GM18511 (cell line): ENCODE data around the gene CLCN4.
A peak's percentile ranks its signal among the peaks of the same experiment; 100 is the strongest.

Experiments used
- ATAC-seq: cut with Tn5 transposase; IDR thresholded peaks from one replicate; pipeline ENCODE4 v1.9.1; 2021; ENCODE audit warnings: mild to moderate bottlenecking, moderate library complexity; ENCODE audit not compliant: unreplicated experiment

Gene CLCN4

DNA sequence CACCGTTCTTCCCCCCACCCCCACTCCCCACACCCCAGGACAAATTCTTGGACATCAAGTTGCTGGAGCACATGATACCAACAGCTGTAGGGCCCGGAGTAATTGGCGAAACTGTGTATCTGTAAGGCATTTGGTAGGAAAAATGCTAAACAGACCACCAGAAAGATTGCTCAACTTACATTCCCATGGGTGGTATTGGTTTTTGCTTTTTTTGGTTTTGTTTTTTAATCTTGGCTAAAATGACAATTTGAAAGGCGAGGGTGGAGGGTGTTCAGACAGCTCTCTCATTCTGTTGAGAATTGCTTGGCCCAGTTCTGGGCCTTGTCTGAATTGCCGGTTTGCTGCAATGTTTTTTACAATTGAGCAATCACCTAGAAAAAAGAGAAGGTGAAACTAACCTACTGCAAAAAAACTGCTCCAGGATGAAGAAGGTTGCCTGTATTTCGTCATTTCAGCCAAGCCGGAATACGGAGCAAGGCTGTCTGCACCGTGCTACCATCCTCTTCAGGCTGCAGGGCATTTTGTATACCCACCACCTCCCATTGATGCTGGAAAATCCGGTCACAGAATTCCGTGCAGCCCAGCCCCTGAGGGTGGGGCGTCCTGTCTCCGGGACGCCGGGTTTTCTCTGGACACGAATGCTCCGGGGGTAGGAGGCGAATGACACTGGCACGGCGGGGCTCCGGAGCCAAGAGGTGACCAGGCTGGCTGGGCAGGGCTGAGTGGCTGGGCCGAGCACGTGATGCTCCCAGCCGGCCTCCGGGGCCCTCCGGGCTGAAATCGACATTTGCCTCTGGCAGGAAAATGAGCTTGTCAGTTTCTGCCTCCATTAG lies at the start of gene CLCN4:
CLCN4 (plus strand) TSS at position 777 of the 833 bp plus-strand sequence. CDS start 28,058 bp downstream, outside the sequence.
- ATAC-seq: peak; percentile 64

DNA sequence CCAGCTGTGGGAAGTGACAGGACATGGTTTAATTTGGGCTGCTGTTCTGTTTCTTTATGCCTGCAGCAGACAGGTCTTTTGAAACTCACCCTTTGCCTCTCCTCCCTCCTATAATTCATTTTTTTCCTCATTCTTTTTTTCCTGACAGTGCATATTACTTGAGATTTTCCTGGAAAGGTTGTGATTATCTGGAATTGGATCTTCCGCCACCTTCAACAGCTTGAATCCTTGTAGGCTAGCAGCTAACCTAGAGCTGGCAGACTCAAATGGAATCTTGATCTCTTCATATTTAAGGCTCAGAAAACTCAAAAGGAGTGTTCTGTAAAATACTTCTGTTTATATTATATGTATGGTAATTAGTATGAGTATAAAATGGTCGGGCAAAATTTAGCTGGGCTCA lies 49.3 kb upstream of the CLCN4 start:
- no peak for ATAC-seq

DNA sequence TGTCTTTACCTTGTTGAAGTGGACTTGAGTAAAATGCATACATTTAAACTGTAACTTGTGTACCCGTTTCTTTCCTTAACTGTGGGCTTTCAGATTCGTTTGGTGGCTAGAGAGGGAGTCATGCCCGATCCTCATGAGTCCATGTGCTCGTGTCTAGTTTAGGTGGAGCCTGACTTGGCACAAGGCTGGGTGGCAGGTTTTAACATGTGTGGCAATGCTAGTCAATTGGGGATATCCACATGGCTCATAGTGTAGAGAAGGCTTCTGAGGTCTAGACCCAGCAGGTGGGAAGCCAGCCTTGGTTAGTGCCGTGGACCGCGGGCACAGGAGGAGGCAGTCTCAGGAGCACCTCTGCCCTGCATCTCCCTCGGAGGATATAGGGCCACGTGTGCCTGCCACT lies 48.5 kb upstream of the CLCN4 start:
- ATAC-seq: no peak

DNA sequence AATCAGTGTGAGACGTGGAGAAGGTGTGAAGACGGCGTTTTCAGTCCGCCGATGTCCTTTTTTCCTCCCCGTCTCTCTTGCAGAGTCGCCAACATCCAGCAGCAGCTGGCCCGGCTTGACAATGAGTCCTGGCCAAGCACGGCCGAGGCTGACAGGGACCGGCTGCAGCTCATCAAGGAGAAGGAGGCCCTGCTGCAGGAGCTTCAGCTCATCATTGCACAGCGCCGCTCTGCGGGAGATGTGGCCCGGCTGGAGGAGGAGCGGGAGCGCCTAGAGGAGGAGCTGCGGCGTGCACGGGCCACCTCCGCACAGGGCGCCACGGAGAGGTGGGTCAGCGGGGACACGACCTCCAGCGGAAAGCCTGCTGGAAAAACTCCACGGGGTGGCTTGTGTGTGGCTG lies 47.1 kb upstream of the CLCN4 start:
- ATAC-seq: no peak

DNA sequence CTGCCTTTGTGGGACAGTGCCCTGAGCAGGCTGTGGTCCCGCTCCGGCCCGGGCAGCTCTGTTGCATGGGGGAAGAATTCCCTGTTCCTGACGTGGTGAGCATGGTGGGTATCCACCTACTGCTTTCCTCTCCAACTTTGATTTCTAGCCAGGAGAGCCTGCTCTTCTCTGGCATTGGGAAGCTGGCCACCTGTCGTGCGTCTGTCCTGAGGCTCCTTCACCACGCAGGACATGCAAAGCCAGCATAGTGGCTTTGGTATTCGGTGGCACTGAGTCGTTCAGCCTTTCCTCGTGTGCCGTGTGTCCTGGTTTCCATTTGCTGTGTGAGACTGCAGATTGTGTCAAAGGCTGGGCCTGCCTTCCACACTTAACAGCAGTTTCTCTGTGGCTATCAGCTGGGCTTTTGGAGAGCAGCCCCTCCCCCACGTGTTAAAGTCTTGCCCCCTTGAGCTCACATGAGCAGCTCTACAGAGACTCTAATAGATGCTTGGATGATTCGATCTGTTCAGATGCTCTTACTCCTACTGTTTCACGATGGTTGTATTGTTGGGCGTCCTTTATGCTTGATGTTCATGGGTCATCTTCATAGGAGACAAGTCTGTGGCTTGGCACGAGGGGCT lies 46.3 kb upstream of the CLCN4 start:
- ATAC-seq: peak; percentile 3

DNA sequence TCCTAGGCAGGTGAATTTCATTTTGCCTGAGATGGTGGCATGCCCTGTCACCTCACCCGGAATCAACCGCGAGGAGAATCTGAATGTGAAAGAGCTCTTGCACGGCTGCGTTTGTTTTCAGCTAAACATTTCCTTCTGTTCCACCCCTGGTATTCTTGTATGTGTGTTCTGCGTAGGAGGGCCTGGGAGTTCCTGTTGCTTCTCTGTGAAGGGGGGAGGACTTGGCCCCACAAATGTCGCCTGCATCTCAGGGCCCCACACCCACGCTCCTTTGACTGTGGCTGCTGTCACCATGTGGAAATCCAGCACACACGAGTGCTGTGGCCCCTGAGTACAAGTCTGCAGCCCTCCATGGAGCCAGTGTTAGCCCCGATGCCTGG lies 45.8 kb upstream of the CLCN4 start:
- peak; percentile 46 for ATAC-seq

DNA sequence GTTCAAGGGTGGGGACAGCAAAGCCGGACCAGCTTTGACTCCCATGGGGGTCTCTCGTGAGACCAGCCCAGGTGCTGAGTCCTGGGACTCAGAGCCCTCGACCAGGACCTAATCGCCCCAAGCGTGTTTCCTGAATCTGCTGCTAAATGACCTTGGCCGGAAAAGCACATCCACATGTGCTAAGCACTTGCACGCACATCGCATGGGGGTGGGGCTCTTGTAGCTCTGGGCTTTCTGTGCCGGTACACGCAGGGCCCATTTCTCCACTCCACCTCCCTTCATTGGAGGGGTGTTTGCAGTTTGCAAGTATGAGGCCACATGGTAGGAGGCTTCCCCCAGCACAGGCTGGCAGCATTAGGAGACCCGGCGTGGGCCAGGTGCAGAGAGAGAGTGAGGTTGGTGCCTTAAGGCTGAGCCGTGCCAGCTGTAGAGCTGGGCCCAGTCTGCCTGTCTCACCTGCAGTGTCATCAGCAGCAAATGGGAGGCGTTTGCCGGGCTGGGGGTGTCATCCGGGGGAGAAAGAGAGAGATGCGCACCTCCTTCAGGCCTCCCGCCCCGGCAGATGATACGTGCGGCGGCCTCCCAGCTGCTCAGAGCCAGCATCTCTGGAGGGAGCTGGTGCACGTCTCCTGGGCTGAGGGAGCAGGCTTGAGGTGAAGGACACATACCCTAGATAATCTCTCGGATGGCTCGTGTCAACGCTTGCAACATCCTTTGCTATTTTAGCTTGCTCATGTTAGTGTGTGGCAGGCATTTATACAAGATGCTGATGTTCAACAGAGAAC lies 45.2 kb upstream of the CLCN4 start:
- peak; percentile 42 for ATAC-seq

DNA sequence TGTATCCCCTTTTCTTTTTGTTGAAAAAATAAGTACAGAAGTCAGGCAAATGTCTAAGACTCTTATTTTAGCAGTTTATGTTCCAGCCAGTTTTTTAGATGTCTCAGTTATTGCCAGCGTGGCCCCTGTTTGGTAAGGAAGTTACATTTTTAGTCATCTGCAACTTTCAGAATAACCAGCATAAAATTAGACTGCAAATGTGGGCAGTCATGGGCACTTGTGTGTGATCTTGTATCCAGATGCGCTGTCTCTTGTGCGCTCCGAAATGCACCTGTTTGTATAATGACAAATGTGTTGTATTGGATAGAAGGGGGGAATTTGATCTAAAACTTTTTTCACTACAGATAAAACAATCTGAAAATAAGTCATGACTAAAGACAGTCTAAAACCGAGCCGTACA lies 44.3 kb upstream of the CLCN4 start:
- peak; percentile 53 for ATAC-seq

DNA sequence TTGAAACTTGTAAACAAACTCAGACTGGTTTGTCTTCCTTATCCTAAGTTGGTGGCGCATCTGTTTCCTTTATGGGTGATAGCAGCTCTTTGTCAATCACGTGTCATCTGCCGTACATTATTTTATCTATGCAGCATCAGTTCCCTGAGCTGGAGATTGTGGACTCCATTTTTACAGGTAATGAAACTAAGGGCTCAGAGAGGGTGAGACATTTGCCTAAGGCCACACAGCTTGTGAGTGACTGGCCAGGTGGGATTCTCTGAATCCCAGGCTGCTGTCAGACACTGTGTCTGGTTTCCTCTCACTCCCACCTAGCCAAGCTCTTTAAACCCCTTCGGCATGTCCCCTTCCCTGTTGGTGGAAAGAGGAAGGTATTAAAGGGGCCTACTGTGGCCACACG lies 41.7 kb upstream of the CLCN4 start:
- no peak for ATAC-seq

DNA sequence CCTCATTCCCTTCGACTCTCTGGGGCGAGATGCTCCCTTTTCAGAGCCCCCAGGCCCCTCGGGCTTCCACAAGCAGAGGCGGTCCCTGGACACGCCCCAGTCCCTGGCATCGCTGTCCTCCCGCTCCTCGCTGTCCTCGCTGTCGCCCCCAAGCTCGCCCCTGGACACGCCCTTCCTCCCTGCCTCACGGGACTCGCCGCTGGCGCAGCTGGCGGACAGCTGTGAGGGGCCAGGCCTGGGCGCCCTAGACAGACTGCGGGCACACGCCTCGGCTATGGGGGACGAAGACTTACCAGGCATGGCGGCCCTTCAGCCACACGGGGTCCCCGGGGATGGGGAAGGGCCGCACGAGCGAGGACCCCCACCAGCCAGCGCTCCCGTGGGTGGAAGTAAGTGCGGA lies 39.5 kb upstream of the CLCN4 start:
- ATAC-seq: no peak

DNA sequence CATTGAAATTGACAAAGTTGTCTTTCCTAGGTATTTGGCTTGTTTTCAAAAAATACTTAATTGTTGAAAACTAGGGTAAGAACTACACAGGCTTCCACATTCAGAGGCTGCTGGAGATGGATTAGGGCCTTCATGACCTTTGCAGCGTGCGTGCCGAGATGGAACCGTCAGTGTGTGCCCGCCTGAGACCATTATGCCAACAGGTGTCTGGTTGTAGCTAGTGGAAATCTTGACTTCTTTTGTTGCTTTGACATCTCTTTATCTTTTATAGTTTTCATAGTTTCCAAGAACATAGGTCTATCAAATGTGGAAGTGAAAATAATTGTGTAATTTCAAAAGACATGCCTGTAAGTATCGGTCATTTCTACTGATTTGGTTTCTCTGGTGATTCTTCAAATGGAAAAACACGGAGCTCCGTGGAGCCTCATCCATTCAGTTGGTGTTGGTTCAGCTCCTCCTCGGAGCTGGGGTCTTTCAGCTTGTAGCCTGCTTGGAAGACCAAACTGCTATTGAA lies 38.9 kb upstream of the CLCN4 start:
- ATAC-seq: no peak

DNA sequence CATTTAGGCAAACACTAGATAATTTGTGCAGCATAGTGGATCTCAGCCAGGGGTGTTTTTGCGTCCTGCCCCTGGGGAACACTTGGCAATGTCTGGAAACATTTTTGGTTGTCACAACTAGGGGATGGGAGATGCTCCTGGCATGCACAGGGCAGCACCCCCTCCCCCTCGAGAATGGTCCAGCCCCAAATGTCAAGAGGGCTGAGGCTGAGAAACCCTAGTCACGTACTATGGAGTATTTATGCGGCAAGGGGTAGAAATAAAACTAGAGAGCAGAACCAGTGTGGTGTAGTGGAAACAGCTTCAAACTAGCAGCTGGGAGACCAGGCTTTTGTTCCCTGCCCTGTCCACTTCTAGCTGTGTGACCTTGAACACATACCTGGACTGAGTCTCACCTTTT lies 38.2 kb upstream of the CLCN4 start:
- no peak for ATAC-seq

DNA sequence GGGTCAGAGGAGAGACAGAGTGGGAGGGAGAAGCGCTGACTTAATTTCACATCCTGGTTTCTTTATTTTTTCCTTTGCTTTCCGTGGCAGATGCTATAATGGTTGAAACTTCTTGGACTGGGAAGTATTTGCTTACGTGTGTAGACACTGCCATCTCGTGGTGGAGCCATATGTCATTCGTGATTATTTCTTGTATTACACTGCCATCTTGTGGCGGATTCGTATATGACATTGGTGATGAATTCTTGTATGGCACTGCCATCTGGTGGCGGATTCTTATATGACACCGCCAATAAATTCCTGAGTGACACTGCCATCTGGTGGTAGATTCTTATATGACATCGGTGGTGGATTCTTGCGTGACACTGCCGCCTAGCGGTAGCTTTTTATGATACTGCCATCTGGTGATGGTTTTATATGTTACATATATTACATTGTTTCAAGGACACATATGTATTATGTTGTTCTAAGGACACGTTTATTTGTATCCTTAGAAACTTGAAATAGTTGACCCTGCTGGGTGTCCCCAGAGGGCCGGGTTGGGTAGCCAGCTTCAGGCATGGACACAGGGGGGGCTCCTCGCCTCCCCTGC lies 37.3 kb upstream of the CLCN4 start:
- ATAC-seq: peak; percentile 55

DNA sequence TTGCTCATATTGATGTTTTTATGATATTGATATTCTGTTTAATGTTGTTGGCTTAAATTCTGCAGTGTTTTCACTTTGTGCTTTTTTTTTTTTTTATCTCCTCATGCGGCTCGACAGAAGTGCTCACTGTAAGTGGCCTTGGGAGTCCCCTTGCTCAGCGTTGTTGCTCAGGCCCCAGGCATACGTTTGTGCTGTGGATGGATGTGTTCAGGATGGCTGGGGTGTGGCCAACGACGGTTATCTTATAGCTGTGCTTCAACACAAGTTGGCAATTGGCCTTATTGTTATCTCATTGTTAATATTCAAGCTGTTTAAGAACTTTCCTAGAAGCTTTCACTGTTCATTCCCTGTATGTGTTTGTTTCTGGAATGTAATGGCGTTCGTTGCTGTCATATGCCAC lies 36.4 kb upstream of the CLCN4 start:
- no peak for ATAC-seq

DNA sequence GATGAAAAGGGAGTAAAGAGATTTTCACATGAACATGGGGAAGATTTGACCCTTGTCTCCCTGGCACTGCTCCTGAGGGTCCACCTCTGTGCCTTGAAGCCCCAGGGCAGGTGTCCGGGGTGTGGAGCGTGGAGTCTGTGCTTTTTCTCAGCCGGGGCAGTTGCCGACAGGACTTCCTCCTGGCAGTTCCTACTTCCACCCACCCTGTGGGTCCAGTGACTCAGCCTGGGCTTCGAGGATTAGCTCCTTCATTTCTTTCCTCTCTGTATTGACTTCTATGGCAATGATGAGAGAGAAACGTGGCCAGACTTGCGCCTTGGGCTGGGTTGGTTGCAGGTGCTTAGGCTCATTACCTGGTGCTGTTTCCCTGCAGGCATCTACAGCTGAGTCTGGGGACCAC lies 35.9 kb upstream of the CLCN4 start:
- no peak for ATAC-seq

DNA sequence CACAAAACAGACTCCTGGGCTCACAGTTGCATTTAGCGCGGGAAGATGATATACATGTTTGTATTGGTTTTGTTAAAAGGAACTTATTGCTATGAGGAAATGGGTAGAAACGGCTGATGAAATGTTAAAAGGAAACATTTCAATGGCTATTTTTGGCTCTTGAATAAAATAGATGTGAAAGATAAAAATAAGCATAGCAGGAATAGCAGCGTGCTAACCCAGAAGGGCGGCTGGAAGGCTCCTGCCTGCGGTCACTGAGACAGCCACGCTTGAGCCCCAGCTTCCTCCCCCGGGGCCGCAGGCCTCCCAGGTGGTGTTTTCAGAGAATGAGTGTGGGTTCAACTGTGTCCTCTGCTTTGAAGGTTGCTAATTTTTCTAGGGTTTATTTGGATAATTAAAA lies 35.0 kb upstream of the CLCN4 start:
- peak; percentile 71 for ATAC-seq

DNA sequence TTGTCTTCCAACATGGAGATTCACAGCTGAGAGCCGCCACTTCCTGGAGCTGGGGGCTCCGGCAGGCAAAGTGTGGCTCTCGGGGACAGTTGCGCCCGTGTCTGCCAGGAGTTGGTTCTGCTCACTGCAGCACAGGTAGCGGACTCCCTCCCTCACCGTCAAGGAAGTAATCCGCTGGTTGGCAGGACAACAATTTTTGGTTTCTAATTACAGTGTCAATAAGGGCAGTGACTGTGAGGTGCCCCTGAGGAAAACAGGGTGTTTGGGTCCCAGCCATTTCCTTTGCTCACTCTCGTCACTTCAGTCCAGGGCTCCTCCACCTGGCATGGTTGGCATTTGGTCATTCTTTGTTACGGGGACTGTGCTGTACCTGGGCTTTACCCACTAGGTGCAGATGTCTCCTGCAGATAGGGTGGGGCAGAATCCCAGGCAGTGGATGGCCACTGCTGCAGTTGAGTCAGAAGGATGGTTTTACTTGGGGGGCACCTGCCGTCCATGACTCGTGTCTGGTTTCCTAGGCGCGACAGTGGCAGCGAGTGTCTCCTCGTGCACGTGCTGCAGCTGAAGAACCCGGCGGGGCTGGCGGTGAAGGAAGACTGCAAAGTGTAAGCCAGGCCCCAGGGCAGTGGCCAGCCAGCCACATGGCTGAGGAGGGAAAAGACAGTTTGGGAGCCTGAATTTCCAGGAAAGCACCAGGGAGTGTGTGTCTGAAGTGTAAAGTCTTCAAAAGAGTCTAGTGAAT lies 32.1 kb upstream of the CLCN4 start:
- no peak for ATAC-seq

DNA sequence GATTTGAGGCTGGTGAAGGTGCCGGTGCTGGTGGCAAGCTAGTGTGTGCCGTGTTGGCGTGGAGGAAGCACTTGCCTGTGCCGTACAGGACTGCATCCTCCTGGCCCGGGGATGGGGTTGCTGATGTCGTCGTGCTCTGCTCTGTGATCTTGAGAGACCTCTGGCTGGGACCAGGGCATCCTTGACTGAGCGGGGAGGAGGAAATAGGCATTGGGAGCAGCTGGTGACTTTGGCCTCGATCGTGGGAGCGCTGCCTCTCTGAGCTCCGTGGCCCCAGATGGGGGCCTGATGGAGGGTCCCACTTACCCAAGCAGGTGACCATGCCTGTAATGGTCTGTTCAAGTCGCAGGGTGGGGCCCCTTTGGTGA lies 31.5 kb upstream of the CLCN4 start:
- ATAC-seq: no peak

DNA sequence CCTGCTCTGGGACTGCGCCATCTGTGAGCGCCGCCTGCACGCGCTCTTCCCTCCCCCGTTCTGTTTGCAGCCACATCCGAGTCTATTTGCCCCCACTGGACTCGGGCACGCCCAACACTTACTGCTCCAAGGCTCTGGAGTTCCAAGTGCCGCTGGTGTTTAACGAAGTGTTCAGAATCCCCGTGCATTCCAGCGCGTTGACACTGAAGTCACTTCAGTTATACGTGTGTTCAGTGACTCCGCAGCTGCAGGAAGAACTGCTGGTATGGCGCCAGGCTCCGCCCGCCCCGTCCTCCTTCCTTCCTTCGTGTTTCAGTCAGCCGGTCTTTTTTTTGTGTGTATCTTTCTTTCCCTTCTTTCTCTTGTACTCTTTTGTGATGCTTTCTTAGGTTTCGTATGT lies 30.7 kb upstream of the CLCN4 start:
- no peak for ATAC-seq

DNA sequence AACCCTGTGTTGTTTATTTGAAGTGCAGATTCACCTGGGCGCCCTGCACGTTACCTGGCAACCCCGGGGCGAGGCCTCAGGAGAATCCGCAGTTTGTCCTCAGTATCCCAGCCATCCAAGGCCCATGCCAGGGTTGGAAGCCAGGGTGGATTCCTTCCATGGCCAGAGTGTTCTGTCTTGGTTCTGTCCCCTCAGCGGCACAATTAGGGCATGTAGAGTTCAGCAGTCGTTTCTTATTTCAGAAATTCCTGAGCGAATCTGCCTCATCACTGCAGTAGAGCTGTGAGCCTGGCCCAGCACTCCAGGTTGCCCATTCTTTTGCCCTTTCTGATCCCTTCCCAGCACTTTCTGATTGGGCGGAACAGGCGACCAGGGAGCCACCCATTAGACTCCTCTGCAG lies 29.9 kb upstream of the CLCN4 start:
- no peak for ATAC-seq

DNA sequence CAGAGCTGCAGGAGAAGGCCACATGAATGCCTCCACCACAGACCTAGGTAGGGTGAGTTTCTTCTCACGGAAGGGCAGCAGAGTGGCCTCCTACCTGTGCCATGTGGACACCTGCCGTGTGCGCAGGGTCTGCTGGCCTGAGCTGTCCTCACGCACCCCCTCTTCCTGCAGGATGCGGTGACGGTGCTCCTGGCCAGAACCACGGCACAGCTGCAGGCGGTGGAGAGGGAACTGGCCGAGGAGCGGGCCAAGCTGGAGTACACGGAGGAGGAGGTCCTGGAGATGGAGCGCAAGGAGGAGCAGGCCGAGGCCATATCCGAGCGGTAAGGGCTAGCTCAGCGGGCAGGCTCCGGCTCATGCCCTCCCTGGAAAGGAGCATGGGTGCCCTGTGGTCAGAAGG lies 28.4 kb upstream of the CLCN4 start:
- ATAC-seq: no peak
